ENCODE data around the gene MYO1A. TPM values are rescaled to one million over a fixed set of nuclear protein-coding genes. Genes with fewer than 3 reads are reported as not detected.
A peak's percentile ranks its signal among the peaks of the same experiment; 100 is the strongest.
"Not testable (repeated sequence)": the region's sequence is repeated elsewhere in the genome, so short reads cannot be mapped to it uniquely, and the experiment has no call there.

Gene MYO1A
- total RNA-seq, 6 donors from 2014 or later = under 0.01 to 6.2 (median 0.67) TPM; not detected in 1

DNA sequence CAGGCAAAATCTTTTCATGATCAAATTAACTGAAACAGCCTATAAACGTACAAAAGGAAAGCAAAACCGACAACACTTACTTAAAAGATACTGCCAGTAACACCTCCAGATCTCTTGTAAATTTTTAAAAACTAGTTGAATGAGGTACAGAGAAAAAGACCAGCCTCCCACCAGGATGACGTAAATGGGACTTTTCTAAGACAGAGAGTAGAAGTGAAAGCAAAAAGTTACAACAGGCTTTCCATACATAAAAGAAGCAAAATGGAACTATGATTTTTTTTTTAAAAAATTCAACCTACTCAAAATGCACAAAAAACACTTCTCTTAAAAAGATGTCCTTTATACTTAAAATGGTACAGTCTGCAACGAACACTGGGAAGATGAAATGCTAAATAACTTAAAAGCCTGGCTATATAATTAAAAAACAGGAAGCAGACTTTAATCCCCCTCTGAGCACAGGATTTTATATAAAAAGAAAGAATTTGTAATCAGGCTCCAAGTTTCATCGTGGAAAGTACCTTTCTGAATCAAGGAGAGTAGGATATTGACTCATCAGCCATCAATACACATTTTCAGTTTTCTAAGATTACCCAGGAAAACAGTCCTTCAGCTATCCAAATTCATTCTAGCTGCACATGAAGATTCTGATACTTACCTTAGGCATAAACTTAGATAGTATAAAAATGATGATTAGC, 14.2 kb upstream of the MYO1A start:
- 64 to 65% methylated on average over 5 of the region's 5 CpGs for WGBS, 2 donors
- peaks cover 0 to 2% (median under 1%) of the 10 kb centered on the region in 4 donors for H3K4me1 ChIP-seq
- H3K4me3 ChIP-seq = no peak overlapping the region
- peak overlapping the region in 1 of 4 donors; percentile 30 for H3K27ac ChIP-seq
- no peaks in the 10 kb centered on the region for H3K9me3 ChIP-seq
- no peak for TF ChIP-seq POLR2AphosphoS5 (IDR thresholded peaks at IDR 0.05)
- TF ChIP-seq EP300 (IDR thresholded peaks at IDR 0.05) = no peak
- TF ChIP-seq, protein P1, sequence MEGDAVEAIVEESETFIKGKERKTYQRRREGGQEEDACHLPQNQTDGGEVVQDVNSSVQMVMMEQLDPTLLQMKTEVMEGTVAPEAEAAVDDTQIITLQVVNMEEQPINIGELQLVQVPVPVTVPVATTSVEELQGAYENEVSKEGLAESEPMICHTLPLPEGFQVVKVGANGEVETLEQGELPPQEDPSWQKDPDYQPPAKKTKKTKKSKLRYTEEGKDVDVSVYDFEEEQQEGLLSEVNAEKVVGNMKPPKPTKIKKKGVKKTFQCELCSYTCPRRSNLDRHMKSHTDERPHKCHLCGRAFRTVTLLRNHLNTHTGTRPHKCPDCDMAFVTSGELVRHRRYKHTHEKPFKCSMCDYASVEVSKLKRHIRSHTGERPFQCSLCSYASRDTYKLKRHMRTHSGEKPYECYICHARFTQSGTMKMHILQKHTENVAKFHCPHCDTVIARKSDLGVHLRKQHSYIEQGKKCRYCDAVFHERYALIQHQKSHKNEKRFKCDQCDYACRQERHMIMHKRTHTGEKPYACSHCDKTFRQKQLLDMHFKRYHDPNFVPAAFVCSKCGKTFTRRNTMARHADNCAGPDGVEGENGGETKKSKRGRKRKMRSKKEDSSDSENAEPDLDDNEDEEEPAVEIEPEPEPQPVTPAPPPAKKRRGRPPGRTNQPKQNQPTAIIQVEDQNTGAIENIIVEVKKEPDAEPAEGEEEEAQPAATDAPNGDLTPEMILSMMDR (IDR thresholded peaks at IDR 0.05) = no peak
- no peak for TF ChIP-seq POLR2A (IDR thresholded peaks at IDR 0.05)
- no peaks in the 10 kb centered on the region for H3K27me3 ChIP-seq
- DNase-seq (no peak), ATAC-seq (ENCODE audit: low FRiP score in 2 of 2) (no peak)
- peaks cover 0 to 18% (median 7%) of the 10 kb centered on the region in 4 donors for H3K36me3 ChIP-seq

DNA sequence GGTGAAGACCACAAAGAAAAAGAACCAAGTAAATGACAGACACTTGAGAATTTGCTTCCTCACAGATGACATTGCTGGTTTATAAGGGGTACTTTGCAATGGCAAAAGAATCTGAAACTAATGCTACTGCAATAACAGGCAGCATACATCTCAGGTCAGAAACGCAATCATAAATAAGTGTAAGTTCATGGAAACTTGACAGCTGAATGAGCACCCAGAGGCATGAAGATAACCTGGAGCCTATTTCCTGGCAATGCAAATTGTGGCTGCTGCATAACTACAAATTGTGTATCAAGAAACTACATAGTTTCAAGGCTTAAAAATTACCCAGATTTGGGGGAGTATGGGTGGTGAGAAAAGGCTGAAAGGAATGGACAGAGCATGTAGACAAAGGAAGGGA, 8.5 kb upstream of the MYO1A start:
- Histone ChIP-seq H3K4me3 (no peak overlapping the region), H3K9me3 (no peaks in the 10 kb centered on the region), H3K27ac (no peak overlapping the region), H3K36me3 (peaks cover 0 to 30% (median 9%) of the 10 kb centered on the region in 4 donors), H3K27me3 (no peaks in the 10 kb centered on the region), H3K4me1 (peaks cover 0 to 3% (median 0%) of the 10 kb centered on the region in 4 donors)
- TF ChIP-seq POLR2AphosphoS5 (IDR thresholded peaks at IDR 0.05) = no peak
- whole genome bisulfite sequencing, 2 donors = 94 to 95% methylated on average over 1 of the region's 1 CpG
- DNase-seq = no peak
- no peak for ATAC-seq (ENCODE audit: low FRiP score in 2 of 2)

- no peak overlapping the region for H3K4me3 ChIP-seq
- DNase-seq (no peak), ATAC-seq (ENCODE audit: low FRiP score in 2 of 2) (no peak)
- 85 to 93% methylated on average over 6 of the region's 6 CpGs for WGBS, 2 donors
- no peaks in the 10 kb centered on the region for H3K27me3 ChIP-seq
- H3K36me3 ChIP-seq = peaks cover 0 to 30% (median 9%) of the 10 kb centered on the region in 4 donors
- no peak for TF ChIP-seq POLR2AphosphoS5 (IDR thresholded peaks at IDR 0.05)
- no peak for TF ChIP-seq EP300 (IDR thresholded peaks at IDR 0.05)
- no peak for TF ChIP-seq POLR2A (IDR thresholded peaks at IDR 0.05)
- TF ChIP-seq, protein P1 (IDR thresholded peaks at IDR 0.05) = no peak
- H3K4me1 ChIP-seq = peaks cover 0 to 3% (median 0%) of the 10 kb centered on the region in 4 donors
- no peaks in the 10 kb centered on the region for H3K9me3 ChIP-seq
- peak overlapping the region in 2 of 4 donors; percentile 8 to 15 for H3K27ac ChIP-seq
These were observed 7.3 kb upstream of the MYO1A start for GRCh38 chr12:57057067-57057751.

- no peak for TF ChIP-seq POLR2A (IDR thresholded peaks at IDR 0.05)
- TF ChIP-seq, protein P1 (IDR thresholded peaks at IDR 0.05) = no peak
- no peak for TF ChIP-seq POLR2AphosphoS5 (IDR thresholded peaks at IDR 0.05)
- no peak for TF ChIP-seq EP300 (IDR thresholded peaks at IDR 0.05)
- no peak for ATAC-seq (ENCODE audit: low FRiP score in 2 of 2)
- no peak overlapping the region for H3K27ac ChIP-seq
These were observed 5.9 kb upstream of the MYO1A start for GRCh38 chr12:57055824-57056223.

GRCh38 chr12:57053901-57054300, 4.0 kb upstream of the MYO1A start:
- not testable (repeated sequence) for H3K9me3 ChIP-seq; H3K4me1 ChIP-seq; DNase-seq; ATAC-seq (ENCODE audit: low FRiP score in 2 of 2); H3K4me3 ChIP-seq; H3K36me3 ChIP-seq; H3K27me3 ChIP-seq; H3K27ac ChIP-seq
- 95 to 97% methylated on average over 4 of the region's 4 CpGs for WGBS, 2 donors

More at GRCh38 chr12:57055824-57056223, 5.9 kb upstream of the MYO1A start:
- peaks cover 0 to 26% (median 9%) of the 10 kb centered on the region in 4 donors for H3K36me3 ChIP-seq
- peaks cover 0 to 3% (median 0%) of the 10 kb centered on the region in 4 donors for H3K4me1 ChIP-seq
- WGBS, 2 donors = 54 to 71% methylated on average over 3 of the region's 3 CpGs
- no peak overlapping the region for H3K4me3 ChIP-seq
- no peak for DNase-seq
- H3K27me3 ChIP-seq = no peaks in the 10 kb centered on the region
- no peaks in the 10 kb centered on the region for H3K9me3 ChIP-seq

DNA sequence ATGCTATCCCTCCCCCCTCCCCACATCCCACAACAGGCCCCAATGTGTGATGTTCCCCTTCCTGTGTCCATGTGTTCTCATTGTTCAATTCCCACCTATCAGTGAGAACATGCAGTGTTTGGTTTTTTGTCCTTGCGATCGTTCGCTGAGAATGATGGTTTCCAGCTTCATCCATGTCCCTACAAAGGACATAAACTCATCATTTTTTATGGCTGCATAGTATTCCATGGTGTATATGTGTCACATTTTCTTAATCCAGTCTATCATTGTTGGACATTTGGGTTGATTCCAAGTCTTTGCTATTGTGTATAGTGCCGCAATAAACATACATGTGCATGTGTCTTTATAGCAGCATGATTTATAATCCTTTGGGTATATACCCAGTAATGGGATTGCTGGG, 3.2 kb upstream of the MYO1A start:
- 96 to 100% methylated on average over 4 of the region's 4 CpGs for WGBS, 2 donors
- not testable (repeated sequence) for ATAC-seq (ENCODE audit: low FRiP score in 2 of 2)

More for the DNA sequence above, 3.2 kb upstream of the MYO1A start:
- H3K36me3 ChIP-seq, H3K4me3 ChIP-seq, H3K27ac ChIP-seq, H3K27me3 ChIP-seq, DNase-seq, H3K9me3 ChIP-seq, H3K4me1 ChIP-seq: not testable (repeated sequence)
